ENCODE measurements around the gene HSD17B2. TPM values are rescaled to one million over a fixed set of nuclear protein-coding genes. Genes with fewer than 3 reads are reported as not detected.

The HSD17B2 gene
- polyA plus RNA-seq, 1 experiment: 0.60 TPM

GRCh38 chr16:82088483-82088882 is 53.4 kb downstream of the HSD17B2 start:
- POLR2A ChIA-PET: no interaction called here

GRCh38 chr16:82091241-82091640 is 56.2 kb downstream of the HSD17B2 start:
- TF ChIP-seq CTCF (IDR thresholded peaks at IDR 0.05; ENCODE audit: insufficient read depth, low read depth, low read length): no peak
- ChIA-PET POLR2A (no interaction called here), CTCF (interaction anchor here (1.3 kb wide), 1 partner anchor 18 kb away, joined by 3 read pairs; no protein-coding TSS in a partner anchor)
- Histone ChIP-seq H3K4me3 (ENCODE audit: low read depth, low read length) (no peak overlapping the region), H3K27me3 (ENCODE audit: control insufficient read depth, insufficient read depth, low read length) (no peaks in the 10 kb centered on the region), H3K36me3 (ENCODE audit: control insufficient read depth, insufficient read depth, low read length) (no peaks in the 10 kb centered on the region)
- peak; percentile 36 for DNase-seq (ENCODE audit: low read depth)

More at GRCh38 chr16:82088483-82088882, 53.4 kb downstream of the HSD17B2 start:
- Histone ChIP-seq H3K27me3 (ENCODE audit: control insufficient read depth, insufficient read depth, low read length) (no peaks in the 10 kb centered on the region), H3K36me3 (ENCODE audit: control insufficient read depth, insufficient read depth, low read length) (no peaks in the 10 kb centered on the region), H3K4me3 (ENCODE audit: low read depth, low read length) (no peak overlapping the region)
- CTCF ChIA-PET: no interaction called here
- DNase-seq (ENCODE audit: low read depth): no peak
- no peak for TF ChIP-seq CTCF (IDR thresholded peaks at IDR 0.05; ENCODE audit: insufficient read depth, low read depth, low read length)

GRCh38 chr16:82092711-82093110 is 57.7 kb downstream of the HSD17B2 start:
- H3K36me3 ChIP-seq (ENCODE audit: control insufficient read depth, insufficient read depth, low read length): no peaks in the 10 kb centered on the region
- ChIA-PET CTCF (interaction anchor here (1.0 kb wide), 2 partner anchors 16 to 152 kb away, joined by 3 read pairs; no protein-coding TSS in a partner anchor), POLR2A (no interaction called here)
- H3K27me3 ChIP-seq (ENCODE audit: control insufficient read depth, insufficient read depth, low read length): no peaks in the 10 kb centered on the region
- H3K4me3 ChIP-seq (ENCODE audit: low read depth, low read length): no peak overlapping the region
- no peak for TF ChIP-seq CTCF (IDR thresholded peaks at IDR 0.05; ENCODE audit: insufficient read depth, low read depth, low read length)
- no peak for DNase-seq (ENCODE audit: low read depth)

GRCh38 chr16:82093666-82094300 is 58.7 kb downstream of the HSD17B2 start:
- TF ChIP-seq CTCF (IDR thresholded peaks at IDR 0.05; ENCODE audit: insufficient read depth, low read depth, low read length): no peak
- ChIA-PET POLR2A (no interaction called here), CTCF (interaction anchor here (1.0 kb wide), 1 partner anchor 76 kb away, joined by 3 read pairs; the partner anchor contains the start of gene MPHOSPH6)
- Histone ChIP-seq H3K36me3 (ENCODE audit: control insufficient read depth, insufficient read depth, low read length) (no peaks in the 10 kb centered on the region), H3K4me3 (ENCODE audit: low read depth, low read length) (no peak overlapping the region), H3K27me3 (ENCODE audit: control insufficient read depth, insufficient read depth, low read length) (no peaks in the 10 kb centered on the region; the same call in 1 of the 2 replicates)
- no peak for DNase-seq (ENCODE audit: low read depth)

GRCh38 chr16:82094942-82095540 is 60.0 kb downstream of the HSD17B2 start:
- POLR2A ChIA-PET: no interaction called here
- H3K36me3 ChIP-seq (ENCODE audit: control insufficient read depth, insufficient read depth, low read length): no peaks in the 10 kb centered on the region
- no peak for TF ChIP-seq CTCF (IDR thresholded peaks at IDR 0.05; ENCODE audit: insufficient read depth, low read depth, low read length)
- H3K27me3 ChIP-seq (ENCODE audit: control insufficient read depth, insufficient read depth, low read length): no peaks in the 10 kb centered on the region; the same call in 1 of the 2 replicates
- DNase-seq (ENCODE audit: low read depth): no peak
- H3K4me3 ChIP-seq (ENCODE audit: low read depth, low read length): no peak overlapping the region
- CTCF ChIA-PET: interaction anchor here (1.0 kb wide), 1 partner anchor 75 kb away, joined by 3 read pairs; the partner anchor contains the start of gene MPHOSPH6

Data from BJ (cell line).